Loucy (cell line): ENCODE data around the gene PIAS2.

Experiments used
- EZH2phosphoT487 ChIP-seq: fragments of 200-600 bp; IDR thresholded peaks from 2 replicates; pipeline ENCODE4 v1.6.1; 2018; ENCODE audit warnings: antibody characterized with exemption, mild to moderate bottlenecking, moderate library complexity, borderline replicate concordance
- TF ChIP-seq, protein P1 (sequence below): fragments of 200-600 bp; sonication (generic); conservative IDR thresholded peaks from 2 replicates; pipeline ENCODE4 v1.5.1; 2014; ENCODE audit warnings: mild to moderate bottlenecking, antibody characterized with exemption, low read length

DNA sequence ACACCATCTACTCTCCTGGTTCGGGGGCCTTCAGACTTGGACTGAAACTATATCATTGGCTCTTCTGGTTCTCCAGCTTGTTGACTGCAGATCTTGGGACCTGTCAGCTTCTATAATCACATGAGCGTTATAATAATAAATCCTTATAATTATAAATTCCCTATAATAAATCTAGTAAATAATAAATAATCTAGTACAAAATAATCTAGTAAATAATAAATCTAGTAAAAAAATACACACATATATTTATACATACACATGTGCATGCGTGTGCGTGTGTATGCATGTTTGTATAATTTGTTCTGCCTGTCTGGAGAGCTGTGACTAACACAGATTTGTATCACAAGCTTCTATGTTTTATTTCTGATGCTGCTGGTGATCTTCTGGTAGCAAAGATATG is 40.9 kb upstream of the PIAS2 start:
- TF ChIP-seq, protein P1, sequence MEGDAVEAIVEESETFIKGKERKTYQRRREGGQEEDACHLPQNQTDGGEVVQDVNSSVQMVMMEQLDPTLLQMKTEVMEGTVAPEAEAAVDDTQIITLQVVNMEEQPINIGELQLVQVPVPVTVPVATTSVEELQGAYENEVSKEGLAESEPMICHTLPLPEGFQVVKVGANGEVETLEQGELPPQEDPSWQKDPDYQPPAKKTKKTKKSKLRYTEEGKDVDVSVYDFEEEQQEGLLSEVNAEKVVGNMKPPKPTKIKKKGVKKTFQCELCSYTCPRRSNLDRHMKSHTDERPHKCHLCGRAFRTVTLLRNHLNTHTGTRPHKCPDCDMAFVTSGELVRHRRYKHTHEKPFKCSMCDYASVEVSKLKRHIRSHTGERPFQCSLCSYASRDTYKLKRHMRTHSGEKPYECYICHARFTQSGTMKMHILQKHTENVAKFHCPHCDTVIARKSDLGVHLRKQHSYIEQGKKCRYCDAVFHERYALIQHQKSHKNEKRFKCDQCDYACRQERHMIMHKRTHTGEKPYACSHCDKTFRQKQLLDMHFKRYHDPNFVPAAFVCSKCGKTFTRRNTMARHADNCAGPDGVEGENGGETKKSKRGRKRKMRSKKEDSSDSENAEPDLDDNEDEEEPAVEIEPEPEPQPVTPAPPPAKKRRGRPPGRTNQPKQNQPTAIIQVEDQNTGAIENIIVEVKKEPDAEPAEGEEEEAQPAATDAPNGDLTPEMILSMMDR: no peak
- no peak for TF ChIP-seq EZH2phosphoT487
